ENCODE results near the gene KBTBD12.

Gene KBTBD12

DNA sequence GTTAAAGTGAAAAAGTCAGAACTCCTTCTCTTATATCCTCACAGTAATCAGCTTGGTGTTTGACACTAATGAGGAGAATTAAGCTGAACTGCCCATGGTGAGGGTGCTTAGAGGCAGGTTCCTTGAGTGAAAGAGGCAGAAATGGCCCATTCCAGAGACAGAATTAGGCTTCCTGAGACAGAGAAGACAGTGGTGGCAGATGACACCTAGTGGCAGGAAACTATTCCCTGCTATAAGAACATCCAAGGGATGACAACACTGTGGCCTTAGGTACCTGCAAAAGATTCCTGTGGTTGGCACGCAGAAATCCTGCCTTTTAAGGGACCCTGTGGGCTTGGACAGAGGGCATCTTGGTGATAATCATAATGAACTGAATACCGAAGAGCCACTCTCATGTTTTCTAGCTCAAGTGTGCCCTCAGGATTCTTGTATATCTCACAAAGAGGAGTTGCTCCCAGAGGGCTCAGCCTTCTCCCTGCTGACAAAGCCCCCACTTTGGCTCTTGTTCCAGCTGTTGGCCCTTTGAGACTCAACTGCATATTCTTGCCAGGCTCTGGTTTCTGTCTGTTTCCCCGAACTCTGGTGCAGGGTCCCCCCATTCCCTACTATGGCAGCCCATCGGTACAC lies 56.0 kb downstream of the KBTBD12 start:
- no peaks in the 10 kb centered on the region for H3K9me3 ChIP-seq (ENCODE audit: insufficient read depth, low read depth, low read length)
- no peak overlapping the region for H3K27ac ChIP-seq (ENCODE audit: low read depth, low read length)
- 59% methylated on average over 4 of the region's 4 CpGs for WGBS
- no peak overlapping the region for H3K9ac ChIP-seq (ENCODE audit: low read depth, low read length)
- no peaks in the 10 kb centered on the region for H3K4me1 ChIP-seq (ENCODE audit: insufficient read depth, low read length)
- H3K27me3 ChIP-seq (ENCODE audit: insufficient read depth, low read length): peaks cover 3% of the 10 kb centered on the region; the same call in 1 of the 2 replicates
- H3K4me3 ChIP-seq (ENCODE audit: low read length): no peak overlapping the region
- no peaks in the 10 kb centered on the region for H3K36me3 ChIP-seq (ENCODE audit: insufficient read depth, low read length)

DNA sequence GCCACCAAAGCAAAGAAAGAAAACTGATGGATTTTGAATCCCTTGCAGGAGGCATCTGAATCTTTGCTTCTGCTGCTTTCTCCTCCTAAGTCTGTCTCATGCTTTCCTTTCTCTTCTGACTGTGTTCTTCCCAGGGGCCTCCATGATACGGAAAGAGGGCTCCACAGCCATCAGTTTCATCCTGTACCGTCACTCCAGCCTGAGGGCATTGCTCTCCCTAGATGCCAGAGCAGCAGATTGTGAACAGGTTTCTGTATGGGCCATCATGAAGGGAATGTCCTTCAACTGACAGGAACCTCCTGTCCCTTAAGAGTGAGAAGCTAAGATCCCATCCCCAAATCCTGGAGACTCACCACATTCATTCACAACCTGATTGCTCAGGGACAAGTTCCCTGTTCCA lies 59.2 kb downstream of the KBTBD12 start:
- H3K9me3 ChIP-seq (ENCODE audit: insufficient read depth, low read depth, low read length): no peaks in the 10 kb centered on the region
- no peaks in the 10 kb centered on the region for H3K36me3 ChIP-seq (ENCODE audit: insufficient read depth, low read length)
- no peaks in the 10 kb centered on the region for H3K4me1 ChIP-seq (ENCODE audit: insufficient read depth, low read length)
- H3K4me3 ChIP-seq (ENCODE audit: low read length): no peak overlapping the region
- H3K27ac ChIP-seq (ENCODE audit: low read depth, low read length): no peak overlapping the region
- 88% methylated on average over 2 of the region's 2 CpGs for WGBS
- H3K27me3 ChIP-seq (ENCODE audit: insufficient read depth, low read length): peaks cover 4% of the 10 kb centered on the region; the same call in 1 of the 2 replicates
- no peak overlapping the region for H3K9ac ChIP-seq (ENCODE audit: low read depth, low read length)

DNA sequence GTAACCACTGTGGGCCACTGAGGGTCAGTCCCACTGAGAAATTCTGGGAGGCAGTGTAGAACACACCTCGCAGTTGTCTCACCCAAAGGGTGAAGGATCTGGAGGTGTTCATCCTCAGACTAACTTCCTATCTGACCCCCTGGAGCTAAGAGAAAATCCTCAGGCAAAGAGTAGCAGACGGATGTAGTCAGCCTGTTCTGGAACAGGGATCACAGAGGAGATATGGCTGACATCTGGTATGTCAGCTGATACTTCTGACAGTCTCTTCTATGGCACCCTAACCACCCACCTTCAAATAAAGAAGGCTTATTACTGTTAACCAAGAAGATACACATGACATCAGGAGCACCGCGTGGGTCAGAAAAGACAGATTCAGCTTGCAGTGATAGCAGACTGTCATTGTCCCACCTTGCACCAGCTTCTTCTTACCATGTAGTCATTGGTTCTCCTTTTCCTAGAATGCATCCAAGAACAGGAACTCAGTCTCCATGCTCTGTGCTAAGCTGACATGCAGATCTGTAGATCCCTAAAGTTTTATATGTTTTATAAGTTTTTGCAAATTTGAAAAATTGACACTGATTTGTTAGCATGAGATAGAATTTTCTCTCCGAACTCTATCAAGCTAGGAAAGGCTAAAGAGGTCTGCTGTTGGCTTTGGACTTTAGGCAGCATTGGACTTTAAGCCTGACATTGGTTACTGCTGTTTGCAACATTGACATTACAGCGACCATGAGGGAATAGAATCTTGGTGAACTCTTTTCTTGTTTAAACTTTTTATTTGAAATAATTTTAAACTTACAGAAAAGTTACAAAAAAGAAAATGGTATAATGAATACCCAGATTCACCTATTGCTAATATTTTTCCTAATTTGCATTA lies 60.4 kb downstream of the KBTBD12 start:
- Histone ChIP-seq H3K36me3 (ENCODE audit: insufficient read depth, low read length) (no peaks in the 10 kb centered on the region), H3K4me1 (ENCODE audit: insufficient read depth, low read length) (no peaks in the 10 kb centered on the region), H3K9me3 (ENCODE audit: insufficient read depth, low read depth, low read length) (no peaks in the 10 kb centered on the region), H3K4me3 (ENCODE audit: low read length) (no peak overlapping the region), H3K9ac (ENCODE audit: low read depth, low read length) (no peak overlapping the region), H3K27me3 (ENCODE audit: insufficient read depth, low read length) (peaks cover 4% of the 10 kb centered on the region; the same call in 1 of the 2 replicates), H3K27ac (ENCODE audit: low read depth, low read length) (no peak overlapping the region)
- whole genome bisulfite sequencing: 81% methylated on average over 6 of the region's 6 CpGs

DNA sequence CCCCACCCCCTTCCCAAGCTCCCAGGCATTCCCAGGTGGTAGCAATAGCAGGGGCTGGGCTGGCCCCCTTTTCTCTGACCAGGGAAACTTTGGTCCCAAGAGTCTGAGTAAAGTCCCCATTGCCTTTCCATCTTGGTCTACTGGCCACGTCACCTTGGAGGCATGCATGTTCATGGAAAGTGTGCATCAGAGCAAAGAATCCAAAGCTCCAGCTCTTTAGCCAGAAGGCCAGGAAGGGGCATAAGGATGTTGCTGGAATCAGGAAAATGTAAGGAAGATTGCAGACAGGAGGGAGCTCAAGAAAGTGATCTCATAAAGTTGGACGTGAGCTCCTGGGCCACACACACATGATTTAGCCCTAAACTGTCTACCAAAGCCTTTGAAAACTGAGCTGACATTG lies 63.6 kb downstream of the KBTBD12 start:
- no peak overlapping the region for H3K4me3 ChIP-seq (ENCODE audit: low read length)
- H3K27me3 ChIP-seq (ENCODE audit: insufficient read depth, low read length): peaks cover 4% of the 10 kb centered on the region; the same call in 1 of the 2 replicates
- H3K4me1 ChIP-seq (ENCODE audit: insufficient read depth, low read length): no peaks in the 10 kb centered on the region
- no peaks in the 10 kb centered on the region for H3K36me3 ChIP-seq (ENCODE audit: insufficient read depth, low read length)
- 85% methylated on average over 2 of the region's 2 CpGs for WGBS
- H3K9ac ChIP-seq (ENCODE audit: low read depth, low read length): no peak overlapping the region
- no peak overlapping the region for H3K27ac ChIP-seq (ENCODE audit: low read depth, low read length)
- no peaks in the 10 kb centered on the region for H3K9me3 ChIP-seq (ENCODE audit: insufficient read depth, low read depth, low read length)

DNA sequence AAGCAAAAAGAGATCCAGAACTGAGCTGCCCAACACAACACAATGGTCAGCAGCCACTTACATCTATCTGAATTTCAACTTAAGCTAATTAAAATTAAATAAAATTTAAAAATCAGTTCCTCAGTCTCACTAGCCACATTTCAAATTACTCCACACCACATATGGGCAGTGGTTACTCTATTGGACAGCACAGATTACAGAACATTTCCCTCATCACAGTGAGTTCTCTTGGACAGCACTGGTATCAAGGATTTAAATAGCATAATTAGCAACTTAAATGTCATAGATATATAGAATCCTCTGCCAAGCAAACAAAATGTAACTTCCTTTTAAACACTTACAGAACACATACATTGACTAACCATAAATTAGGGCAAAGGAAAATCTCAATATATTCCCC lies 64.4 kb downstream of the KBTBD12 start:
- H3K27me3 ChIP-seq (ENCODE audit: insufficient read depth, low read length): peaks cover 4% of the 10 kb centered on the region; the same call in 1 of the 2 replicates
- no peak overlapping the region for H3K27ac ChIP-seq (ENCODE audit: low read depth, low read length)
- H3K9me3 ChIP-seq (ENCODE audit: insufficient read depth, low read depth, low read length): no peaks in the 10 kb centered on the region
- H3K36me3 ChIP-seq (ENCODE audit: insufficient read depth, low read length): no peaks in the 10 kb centered on the region
- H3K9ac ChIP-seq (ENCODE audit: low read depth, low read length): no peak overlapping the region
- no peak overlapping the region for H3K4me3 ChIP-seq (ENCODE audit: low read length)
- H3K4me1 ChIP-seq (ENCODE audit: insufficient read depth, low read length): no peaks in the 10 kb centered on the region

DNA sequence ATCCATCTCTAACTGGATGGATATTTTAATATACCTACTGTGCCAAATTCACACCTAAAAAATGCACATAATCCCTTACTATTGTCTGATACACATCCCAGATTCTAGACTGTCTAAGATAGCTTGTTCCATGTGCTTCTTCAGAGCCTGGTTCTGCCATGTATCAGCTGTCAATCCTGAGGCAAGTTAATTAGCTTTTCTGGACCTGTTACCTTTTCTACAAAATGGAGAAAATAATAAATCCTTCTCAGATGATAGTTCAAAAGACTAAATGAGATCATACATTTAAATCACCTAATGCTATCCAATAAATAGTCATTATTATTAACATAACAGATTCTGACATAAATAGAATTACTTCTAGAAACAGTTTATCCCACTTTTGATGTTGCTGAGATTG lies 66.1 kb downstream of the KBTBD12 start:
- Histone ChIP-seq H3K4me3 (ENCODE audit: low read length) (no peak overlapping the region), H3K9ac (ENCODE audit: low read depth, low read length) (no peak overlapping the region), H3K4me1 (ENCODE audit: insufficient read depth, low read length) (no peaks in the 10 kb centered on the region), H3K27me3 (ENCODE audit: insufficient read depth, low read length) (peaks cover 1% of the 10 kb centered on the region; the same call in 1 of the 2 replicates), H3K9me3 (ENCODE audit: insufficient read depth, low read depth, low read length) (no peaks in the 10 kb centered on the region), H3K36me3 (ENCODE audit: insufficient read depth, low read length) (no peaks in the 10 kb centered on the region), H3K27ac (ENCODE audit: low read depth, low read length) (no peak overlapping the region)

DNA sequence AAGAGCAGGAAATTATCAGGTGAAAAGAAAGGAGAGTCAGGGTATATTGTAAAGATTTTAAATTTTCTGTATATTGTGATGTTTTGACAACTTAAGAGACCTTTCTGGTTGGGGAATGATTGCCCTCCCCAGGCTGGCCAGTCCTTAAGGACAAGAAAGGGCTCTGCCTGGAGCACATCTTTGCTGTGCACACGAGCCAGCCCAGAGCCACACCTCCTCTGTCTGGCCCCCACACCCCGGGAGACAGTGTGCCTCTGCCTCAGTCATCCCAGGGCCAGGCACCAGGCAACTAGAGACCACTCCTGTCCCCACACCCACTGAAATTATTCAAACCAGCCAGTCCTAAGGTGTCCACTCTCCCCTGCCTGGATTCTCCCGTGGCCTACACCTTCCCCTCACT lies 67.1 kb downstream of the KBTBD12 start:
- H3K36me3 ChIP-seq (ENCODE audit: insufficient read depth, low read length): no peaks in the 10 kb centered on the region

DNA sequence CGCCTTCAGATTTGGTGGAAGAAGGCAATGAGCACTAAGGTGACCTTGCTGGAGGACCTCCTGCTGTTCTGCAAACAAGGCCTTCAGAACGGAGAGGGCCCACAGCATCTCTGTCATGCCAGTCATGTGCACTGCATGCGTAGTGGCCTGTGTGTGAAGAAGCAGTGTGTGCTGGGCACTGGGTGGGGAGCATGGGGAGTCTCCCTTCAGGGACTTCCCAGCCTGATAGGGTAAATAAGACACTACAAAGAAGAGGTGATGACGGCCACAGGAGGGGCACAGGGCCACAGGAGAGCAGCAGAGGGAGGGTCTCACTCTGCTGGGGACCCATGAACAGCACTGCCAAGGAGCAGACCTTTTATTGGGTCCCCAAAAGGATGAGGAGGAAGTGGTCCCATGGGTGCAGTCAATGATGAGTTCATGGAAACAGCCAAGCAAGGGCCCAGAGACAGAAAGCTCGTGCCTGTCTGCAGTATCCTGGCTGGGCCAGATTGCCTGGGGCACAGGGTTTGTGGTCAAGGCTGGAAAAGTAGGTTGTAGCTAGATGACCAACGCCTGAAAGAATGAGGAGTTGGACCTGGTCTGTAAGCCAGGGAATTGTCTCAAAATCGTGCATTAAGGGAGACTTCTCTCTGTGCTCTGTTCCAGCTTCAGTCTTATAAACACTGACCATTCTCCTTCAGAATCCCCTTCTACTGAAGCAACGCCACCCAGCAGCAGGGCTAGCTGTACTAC lies 69.4 kb downstream of the KBTBD12 start:
- Histone ChIP-seq H3K27me3 (ENCODE audit: insufficient read depth, low read length) (no peaks in the 10 kb centered on the region; the same call in 1 of the 2 replicates), H3K9ac (ENCODE audit: low read depth, low read length) (no peak overlapping the region), H3K27ac (ENCODE audit: low read depth, low read length) (no peak overlapping the region), H3K4me1 (ENCODE audit: insufficient read depth, low read length) (no peaks in the 10 kb centered on the region), H3K4me3 (ENCODE audit: low read length) (no peak overlapping the region), H3K36me3 (ENCODE audit: insufficient read depth, low read length) (no peaks in the 10 kb centered on the region), H3K9me3 (ENCODE audit: insufficient read depth, low read depth, low read length) (no peaks in the 10 kb centered on the region)
- WGBS: 91% methylated on average over 8 of the region's 8 CpGs

More for the DNA sequence above, 67.1 kb downstream of the KBTBD12 start:
- WGBS: 86% methylated on average over 3 of the region's 3 CpGs
- no peak overlapping the region for H3K4me3 ChIP-seq (ENCODE audit: low read length)
- no peak overlapping the region for H3K27ac ChIP-seq (ENCODE audit: low read depth, low read length)
- H3K27me3 ChIP-seq (ENCODE audit: insufficient read depth, low read length): no peaks in the 10 kb centered on the region; the same call in 1 of the 2 replicates
- no peak overlapping the region for H3K9ac ChIP-seq (ENCODE audit: low read depth, low read length)
- no peaks in the 10 kb centered on the region for H3K9me3 ChIP-seq (ENCODE audit: insufficient read depth, low read depth, low read length)
- H3K4me1 ChIP-seq (ENCODE audit: insufficient read depth, low read length): no peaks in the 10 kb centered on the region

DNA sequence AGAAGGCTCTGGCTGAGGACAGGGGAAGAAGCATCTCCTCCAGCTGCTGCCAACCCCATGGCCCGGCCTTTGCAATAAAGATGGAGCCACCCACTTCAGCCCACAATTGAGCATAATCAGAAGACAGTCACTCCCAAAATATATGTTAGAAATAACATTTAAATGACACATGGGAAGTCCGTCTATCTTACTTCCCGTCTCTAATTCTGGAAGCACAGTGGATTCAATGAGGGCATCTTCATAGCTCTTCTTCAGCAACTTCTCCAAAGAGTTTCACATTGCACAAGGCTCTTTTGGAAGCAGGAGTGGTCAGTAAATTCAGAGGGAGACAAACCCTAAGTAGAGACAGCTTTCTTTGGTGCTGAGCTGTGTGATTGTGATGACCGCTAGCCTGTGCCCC lies 70.2 kb downstream of the KBTBD12 start:
- H3K9me3 ChIP-seq (ENCODE audit: insufficient read depth, low read depth, low read length): no peaks in the 10 kb centered on the region
- H3K4me1 ChIP-seq (ENCODE audit: insufficient read depth, low read length): no peaks in the 10 kb centered on the region
- peaks cover 2% of the 10 kb centered on the region; the same call in 1 of the 2 replicates for H3K27me3 ChIP-seq (ENCODE audit: insufficient read depth, low read length)
- H3K36me3 ChIP-seq (ENCODE audit: insufficient read depth, low read length): no peaks in the 10 kb centered on the region
- 89% methylated on average over 4 of the region's 4 CpGs for WGBS
- no peak overlapping the region for H3K9ac ChIP-seq (ENCODE audit: low read depth, low read length)
- no peak overlapping the region for H3K4me3 ChIP-seq (ENCODE audit: low read length)
- no peak overlapping the region for H3K27ac ChIP-seq (ENCODE audit: low read depth, low read length)

DNA sequence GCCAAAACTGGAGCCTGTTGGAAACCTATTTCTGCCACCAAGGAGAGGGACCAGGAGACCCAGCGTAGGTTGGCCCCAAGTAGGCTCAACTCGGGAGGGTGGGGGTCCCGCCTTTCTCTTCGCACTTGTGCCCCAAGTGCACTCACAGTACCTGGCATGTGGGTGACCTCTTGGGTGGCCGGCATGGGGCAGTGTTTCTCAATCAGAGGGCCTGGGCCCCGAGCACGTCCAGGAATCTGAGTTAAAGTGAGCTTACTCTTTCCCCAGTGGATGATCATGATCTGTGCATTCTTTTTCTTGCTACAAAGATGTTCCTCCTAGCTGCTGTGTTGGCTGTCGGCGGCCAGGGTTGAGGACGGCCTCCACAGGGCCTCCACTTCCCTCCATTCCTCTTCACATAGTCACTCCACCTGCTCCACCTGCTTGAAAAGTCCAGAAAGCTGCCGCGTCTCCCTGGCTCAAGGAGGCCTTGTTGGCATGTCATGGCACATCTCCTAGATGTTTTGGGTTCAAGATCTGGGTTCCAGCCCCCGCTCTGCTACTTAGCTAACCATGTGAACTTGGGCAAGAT lies 70.7 kb downstream of the KBTBD12 start:
- Histone ChIP-seq H3K9ac (ENCODE audit: low read depth, low read length) (no peak overlapping the region), H3K4me3 (ENCODE audit: low read length) (no peak overlapping the region), H3K9me3 (ENCODE audit: insufficient read depth, low read depth, low read length) (no peaks in the 10 kb centered on the region), H3K36me3 (ENCODE audit: insufficient read depth, low read length) (no peaks in the 10 kb centered on the region), H3K27me3 (ENCODE audit: insufficient read depth, low read length) (peaks cover 2% of the 10 kb centered on the region; the same call in 1 of the 2 replicates), H3K4me1 (ENCODE audit: insufficient read depth, low read length) (no peaks in the 10 kb centered on the region), H3K27ac (ENCODE audit: low read depth, low read length) (no peak overlapping the region)
- 93% methylated on average over 13 of the region's 13 CpGs for WGBS

DNA sequence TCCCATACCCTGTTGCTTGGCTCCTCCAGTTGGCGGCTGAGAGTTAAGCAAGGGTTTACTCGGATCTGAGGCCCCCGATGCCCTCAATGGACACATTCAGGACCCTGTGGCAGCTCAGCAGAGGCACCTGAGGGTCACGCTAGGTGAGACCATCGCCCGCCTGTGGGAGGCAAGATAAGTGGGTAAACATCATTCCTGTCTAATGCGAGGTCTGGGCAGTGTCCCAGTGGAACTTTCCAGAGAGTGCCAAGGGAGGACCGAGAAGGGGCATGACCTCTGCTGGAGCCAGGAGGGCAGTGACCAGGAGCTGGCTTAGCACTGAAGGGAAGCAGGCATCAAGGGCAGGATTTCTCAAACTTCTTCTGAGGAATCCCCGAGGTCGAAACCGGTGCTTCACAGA lies 71.8 kb downstream of the KBTBD12 start:
- Histone ChIP-seq H3K27ac (ENCODE audit: low read depth, low read length) (no peak overlapping the region), H3K36me3 (ENCODE audit: insufficient read depth, low read length) (no peaks in the 10 kb centered on the region), H3K9ac (ENCODE audit: low read depth, low read length) (no peak overlapping the region), H3K9me3 (ENCODE audit: insufficient read depth, low read depth, low read length) (no peaks in the 10 kb centered on the region), H3K4me1 (ENCODE audit: insufficient read depth, low read length) (no peaks in the 10 kb centered on the region), H3K4me3 (ENCODE audit: low read length) (no peak overlapping the region), H3K27me3 (ENCODE audit: insufficient read depth, low read length) (peaks cover 12% of the 10 kb centered on the region; the same call in 1 of the 2 replicates)
- WGBS: 94% methylated on average over 11 of the region's 11 CpGs
